NCI-H1105 (cell line): Measurements from ENCODE around the gene PACSIN2.
A peak's percentile ranks its signal among the peaks of the same experiment; 100 is the strongest.
"Not testable (repeated sequence)": the region's sequence is repeated elsewhere in the genome, so short reads cannot be mapped to it uniquely, and the experiment has no call there.

ENCODE experiments used
- DNase-seq: peaks from one replicate; lab custom pipeline; 2025; lab: John Stamatoyannopoulos, UW

The PACSIN2 gene

GRCh38 chr22:42992092-42992491 is 22.9 kb downstream of the PACSIN2 start:
- no peak for DNase-seq

DNA sequence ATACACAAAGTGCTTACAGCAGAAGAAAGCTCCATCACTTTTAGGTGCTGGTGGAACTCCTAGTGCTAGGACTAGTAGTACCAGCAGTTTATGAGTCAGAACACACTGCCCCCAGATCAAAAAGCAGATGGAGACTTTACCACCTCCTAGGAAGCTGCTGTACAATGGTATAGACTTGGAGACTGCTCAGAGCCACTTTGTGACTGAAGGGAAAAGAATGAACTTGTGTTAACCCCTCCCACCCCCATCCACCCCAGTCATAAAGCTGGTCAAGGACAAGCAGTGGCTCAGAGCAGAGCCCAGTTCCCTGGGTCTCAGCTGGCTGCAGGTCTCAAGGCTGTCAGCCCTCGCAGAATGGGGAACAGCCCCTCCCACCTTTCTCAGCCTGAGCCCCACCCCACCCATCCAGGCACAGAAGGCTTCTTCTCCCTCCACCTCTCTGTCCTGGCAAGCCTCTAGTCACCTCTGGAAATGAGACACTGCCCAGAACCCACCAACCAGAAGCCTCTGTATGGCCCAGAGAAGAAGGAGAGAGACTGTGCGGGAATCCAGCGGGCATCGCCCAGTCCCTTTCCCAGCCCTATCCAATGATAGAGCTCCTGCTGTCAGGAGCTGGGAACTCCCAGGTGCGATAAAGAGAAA is 23.8 kb downstream of the PACSIN2 start:
- DNase-seq: no peak

- DNase-seq: no peak
These were observed 24.7 kb downstream of the PACSIN2 start for GRCh38 chr22:42990131-42990838.

GRCh38 chr22:42986115-42986514 is 28.8 kb downstream of the PACSIN2 start:
- DNase-seq: no peak

- DNase-seq: no peak
These were observed 29.4 kb downstream of the PACSIN2 start for GRCh38 chr22:42985531-42985905.

GRCh38 chr22:42984814-42985530 is 30.0 kb downstream of the PACSIN2 start:
- DNase-seq: no peak

GRCh38 chr22:42984397-42984796 is 30.6 kb downstream of the PACSIN2 start:
- no peak for DNase-seq

GRCh38 chr22:42983470-42983869 is 31.5 kb downstream of the PACSIN2 start:
- no peak for DNase-seq

- no peak for DNase-seq
These were observed 35.3 kb downstream of the PACSIN2 start for GRCh38 chr22:42979606-42980005.

GRCh38 chr22:42978453-42979103 is 36.4 kb downstream of the PACSIN2 start:
- DNase-seq: no peak

GRCh38 chr22:42977569-42977968 is 37.4 kb downstream of the PACSIN2 start:
- no peak for DNase-seq

GRCh38 chr22:42976217-42976933 is 38.6 kb downstream of the PACSIN2 start:
- no peak for DNase-seq

- peak; percentile 57 for DNase-seq
These were observed 40.7 kb downstream of the PACSIN2 start for GRCh38 chr22:42974223-42974622.

GRCh38 chr22:42973536-42973881 is 41.4 kb downstream of the PACSIN2 start:
- no peak for DNase-seq

DNA sequence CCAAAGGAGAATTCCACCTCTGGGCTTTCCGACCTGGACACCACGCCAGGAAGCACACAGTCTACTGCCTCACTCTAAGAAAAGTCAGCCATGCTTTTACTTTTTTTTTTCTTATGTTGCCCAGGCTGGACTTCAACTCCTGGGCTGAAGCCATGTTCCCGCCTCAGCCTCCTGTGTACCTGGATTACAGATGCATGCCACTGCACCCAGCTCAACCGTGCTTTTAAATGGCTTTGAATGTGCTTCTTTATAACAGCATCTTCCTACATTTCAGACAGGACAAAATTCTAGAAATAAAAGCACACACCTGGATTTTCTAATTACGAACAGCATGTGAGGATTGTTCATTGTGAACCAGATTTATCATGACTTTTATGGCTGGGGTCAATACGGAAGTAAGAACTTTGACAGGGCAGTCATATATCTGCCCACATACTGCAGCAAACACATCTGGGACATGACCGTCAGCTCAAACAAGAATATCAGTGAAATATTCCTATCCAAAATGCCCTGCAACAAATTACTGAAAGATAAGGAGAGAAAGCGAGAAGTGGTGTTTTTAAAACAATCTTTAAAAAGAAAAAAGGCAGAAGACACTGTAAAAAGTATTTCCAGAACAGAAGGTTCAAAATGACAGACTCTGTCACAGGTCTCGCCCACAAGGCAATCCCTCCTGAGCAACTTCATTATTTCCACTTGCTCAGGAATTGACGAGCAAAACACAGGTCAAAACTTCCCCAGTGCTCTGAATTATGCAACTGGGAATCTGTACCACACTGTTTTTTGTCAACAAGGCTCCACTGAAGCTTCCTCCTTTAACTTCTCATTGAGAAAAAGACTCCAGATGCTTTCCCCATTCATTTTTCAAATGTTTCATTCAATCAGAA is 42.1 kb downstream of the PACSIN2 start:
- DNase-seq: no peak

GRCh38 chr22:42971473-42971860 is 43.5 kb downstream of the PACSIN2 start:
- DNase-seq: not testable (repeated sequence)

DNA sequence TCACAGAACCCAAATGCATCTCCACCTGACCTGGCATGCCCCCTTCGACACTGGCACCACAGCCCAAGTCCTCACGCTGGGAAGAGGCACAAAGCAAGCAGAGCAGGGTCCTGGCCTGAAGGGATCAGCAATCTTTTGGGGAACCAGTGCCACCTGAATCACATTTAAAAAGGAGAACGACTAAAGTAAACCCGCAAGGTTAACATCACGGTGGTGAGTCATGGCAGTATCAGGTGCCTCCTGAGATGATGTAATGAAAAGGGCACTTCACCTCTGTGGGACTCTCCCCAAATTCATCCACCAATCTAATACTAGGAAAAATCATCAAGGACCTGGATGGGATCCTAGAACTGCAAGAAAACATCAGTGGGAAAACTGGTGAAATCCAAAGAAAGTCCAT is 44.9 kb downstream of the PACSIN2 start:
- no peak for DNase-seq

DNA sequence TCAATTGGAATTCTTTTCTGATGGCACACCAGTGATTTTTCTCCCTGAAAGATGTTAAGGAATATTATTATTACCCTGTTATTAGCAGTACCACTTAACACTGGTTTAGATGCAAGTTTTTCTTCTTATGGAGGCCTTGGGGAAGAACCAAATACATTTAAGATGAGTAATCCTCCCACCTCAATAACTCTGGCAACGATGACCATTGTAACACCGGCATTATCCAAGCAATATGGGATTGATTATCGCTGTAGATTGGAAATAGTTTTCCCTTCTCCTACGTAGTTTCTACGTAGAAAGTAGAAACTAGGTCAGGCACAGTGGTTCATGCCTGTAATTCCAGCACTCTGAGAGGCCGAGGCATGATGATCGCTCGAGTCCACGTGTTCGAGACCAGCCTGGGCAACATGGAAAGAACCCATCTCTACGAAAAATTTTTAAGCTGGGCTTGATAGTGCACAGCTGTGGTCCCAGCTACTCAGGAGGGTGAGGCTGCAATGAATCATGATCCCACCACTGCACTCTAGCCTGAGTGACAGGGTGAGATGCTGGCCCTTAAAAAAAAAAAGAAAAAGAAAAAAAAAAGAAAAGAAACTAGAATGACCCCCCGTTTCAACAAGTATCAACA is 45.5 kb downstream of the PACSIN2 start:
- no peak for DNase-seq

DNA sequence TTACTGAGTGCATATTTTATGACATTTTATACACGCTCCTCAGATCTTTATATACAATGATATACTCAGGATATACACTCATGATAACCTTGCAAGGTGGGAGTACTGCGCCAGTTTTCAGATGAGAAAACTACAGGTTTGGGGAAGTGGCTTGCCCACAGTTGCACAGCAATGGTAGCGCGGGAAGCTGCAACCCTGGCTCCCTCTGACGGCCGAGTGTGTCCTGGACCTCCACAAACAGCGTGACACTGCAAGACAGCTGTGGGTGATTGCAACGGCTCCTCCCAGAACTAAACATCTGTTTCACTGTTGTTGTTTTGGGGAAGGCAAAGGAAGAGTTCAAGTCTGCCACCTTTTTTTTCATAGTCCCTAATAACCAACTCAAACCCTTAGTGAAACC is 47.0 kb downstream of the PACSIN2 start:
- DNase-seq: no peak

GRCh38 chr22:42967005-42967404 is 47.9 kb downstream of the PACSIN2 start:
- DNase-seq: no peak

DNA sequence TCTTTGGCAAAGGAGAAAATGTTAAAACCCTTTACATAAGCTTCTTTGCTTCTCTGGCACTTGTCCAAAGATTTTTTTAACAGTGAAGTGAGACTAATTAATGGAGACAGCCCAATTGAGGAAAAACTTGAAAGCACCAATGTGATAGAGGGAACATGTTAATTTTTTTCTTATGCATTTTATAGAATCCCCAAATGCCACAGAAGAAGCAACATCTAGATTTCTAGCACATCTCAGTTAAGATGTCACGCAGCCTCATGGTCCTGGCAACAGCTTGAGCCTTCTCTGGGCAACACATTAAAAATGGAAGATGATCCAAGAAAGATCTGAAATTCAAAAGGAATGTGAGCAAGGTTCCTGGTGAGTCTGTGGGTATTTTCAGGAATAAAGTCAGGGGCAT is 48.5 kb downstream of the PACSIN2 start:
- DNase-seq: no peak
